Measurements from ENCODE around the gene CREM.

GRCh38 chr10:35178331-35178730, 51.7 kb downstream of the CREM start:
- TF ChIP-seq CTCF (IDR thresholded peaks at IDR 0.05; ENCODE audit: poor library complexity) (no peak), EZH2 (IDR thresholded peaks at IDR 0.05; ENCODE audit: borderline replicate concordance) (no peak)

All from hepatocyte (in vitro differentiated cells).